Measurements from ENCODE around the gene LILRB3. TPM values are rescaled to one million over a fixed set of nuclear protein-coding genes. Genes with fewer than 3 reads are reported as not detected.
"Not testable (repeated sequence)": the region's sequence is repeated elsewhere in the genome, so short reads cannot be mapped to it uniquely, and the experiment has no call there.

Gene LILRB3
- total and polyA plus RNA-seq, 2 donors (not counting 1 experiment from before 2014, with no cell fraction given): not detected

DNA sequence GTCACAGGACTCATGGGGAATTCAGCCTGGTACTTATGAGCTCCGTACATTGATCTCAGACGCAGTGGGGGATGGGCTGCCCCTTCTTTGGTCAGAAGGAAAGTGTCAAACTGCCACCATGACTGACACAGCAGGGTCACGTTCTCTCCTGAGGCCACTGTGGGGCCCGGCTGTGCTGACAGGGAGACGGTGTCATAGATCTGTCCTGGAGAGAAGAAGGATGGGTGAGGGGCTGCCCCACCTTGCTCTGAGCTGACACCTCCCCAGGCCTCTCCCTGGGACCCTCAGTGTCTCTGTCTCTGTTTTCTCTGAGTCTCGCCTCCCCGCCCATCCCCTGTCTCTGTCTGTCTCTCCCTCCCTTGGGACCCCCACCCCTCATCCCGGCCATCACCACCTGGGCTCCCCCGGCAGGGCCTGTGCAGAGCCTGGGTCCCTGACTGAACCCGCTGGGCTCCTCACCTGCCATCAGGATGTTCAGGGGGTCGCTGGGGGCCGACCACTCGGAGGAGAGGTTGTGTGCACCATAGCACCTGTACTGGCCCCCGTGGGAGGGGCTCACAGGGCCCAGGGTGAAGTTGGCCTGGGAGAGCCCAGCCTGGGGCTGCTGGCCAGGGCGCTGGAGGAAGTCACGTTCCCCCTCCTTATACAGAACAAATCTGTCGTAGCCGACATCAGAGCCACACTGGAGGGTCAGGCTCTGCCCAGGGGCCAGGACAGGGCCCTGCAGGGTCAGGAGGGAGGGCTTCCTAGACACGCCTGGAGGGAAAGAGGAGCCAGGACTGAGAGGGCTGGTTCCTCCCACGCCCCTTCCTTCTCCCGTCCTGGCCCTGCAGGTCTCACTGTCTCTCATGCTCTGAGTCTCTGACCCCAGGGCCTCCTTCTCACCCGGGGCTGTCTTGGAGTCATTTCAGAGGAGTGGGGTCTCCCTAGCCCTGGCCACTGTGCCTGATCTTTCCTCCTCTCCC is 17.8 kb upstream of the LILRB3 start:
- H3K4me2 ChIP-seq (ENCODE audit: extremely low read depth, insufficient read depth, low read length); DNase-seq (ENCODE audit: low read depth in 2 of 2); H3K36me3 ChIP-seq (ENCODE audit: control insufficient read depth, insufficient read depth, low read length); H3K27ac ChIP-seq (ENCODE audit: insufficient read depth, low read length); H3K4me3 ChIP-seq (replicated peaks in 1 of 4; ENCODE audit: control extremely low read depth in 1 of 4, insufficient read depth in 1 of 4, low read depth in 3 of 4, low read length in 4 of 4); H3K79me2 ChIP-seq (ENCODE audit: control insufficient read depth, insufficient read depth, low read length); H4K20me1 ChIP-seq (ENCODE audit: control insufficient read depth, extremely low read depth, insufficient read depth, low read length); H3K27me3 ChIP-seq (ENCODE audit: control insufficient read depth, insufficient read depth, low read length); H3K9ac ChIP-seq (ENCODE audit: insufficient read depth, low read length); H3K4me1 ChIP-seq (ENCODE audit: control insufficient read depth, extremely low read depth, insufficient read depth, low read length); H2AFZ ChIP-seq (ENCODE audit: low read length); H3K9me3 ChIP-seq (ENCODE audit: control insufficient read depth, insufficient read depth, low read depth, low read length): not testable (repeated sequence)

DNA sequence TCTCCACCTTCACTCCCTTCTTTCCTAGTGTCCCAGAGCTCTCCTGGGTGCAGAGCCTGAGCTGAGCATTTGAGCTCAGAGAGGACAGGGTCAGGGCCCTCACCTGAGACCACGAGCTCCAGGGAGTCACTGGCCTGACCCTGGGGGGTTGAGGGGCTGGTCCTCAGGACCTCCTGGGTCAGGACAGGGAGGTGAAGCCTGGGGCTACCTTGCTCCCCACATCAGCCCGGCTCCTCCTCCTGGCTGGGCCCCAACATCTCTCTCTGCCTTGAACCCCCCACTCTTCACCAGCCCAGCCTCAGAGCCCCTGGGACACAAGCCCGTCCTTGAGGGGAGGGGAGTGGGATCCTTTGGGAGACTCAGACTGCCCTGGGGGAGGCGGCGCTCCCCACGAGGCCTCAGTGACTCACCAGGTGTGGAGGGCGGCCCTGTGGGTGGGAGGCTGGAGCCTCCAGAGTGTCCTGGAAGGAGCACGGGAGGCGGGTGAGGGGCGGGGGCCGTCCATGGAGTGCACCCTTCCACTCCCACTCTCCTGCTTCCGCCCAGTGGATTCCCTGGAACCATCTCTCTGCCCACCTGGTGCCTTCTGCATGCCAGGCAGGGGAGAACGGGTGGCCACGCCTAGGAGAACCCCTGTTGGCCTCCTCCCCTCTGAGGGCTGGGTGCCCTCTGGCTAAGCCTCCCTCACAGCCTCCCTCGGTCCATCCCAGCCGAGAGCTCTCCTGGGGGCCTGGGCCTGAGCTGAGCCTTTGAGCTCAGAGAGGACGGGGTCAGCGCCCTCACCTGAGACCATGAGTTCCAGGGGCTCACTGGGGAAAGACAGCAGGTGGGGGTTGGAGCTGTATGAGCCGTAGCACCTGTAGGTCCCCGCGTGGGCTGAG is 16.9 kb upstream of the LILRB3 start:
- not testable (repeated sequence) for H3K4me2 ChIP-seq (ENCODE audit: extremely low read depth, insufficient read depth, low read length); H3K27ac ChIP-seq (ENCODE audit: insufficient read depth, low read length); H3K36me3 ChIP-seq (ENCODE audit: control insufficient read depth, insufficient read depth, low read length); H3K9me3 ChIP-seq (ENCODE audit: control insufficient read depth, insufficient read depth, low read depth, low read length); H3K27me3 ChIP-seq (ENCODE audit: control insufficient read depth, insufficient read depth, low read length); H3K9ac ChIP-seq (ENCODE audit: insufficient read depth, low read length); H3K79me2 ChIP-seq (ENCODE audit: control insufficient read depth, insufficient read depth, low read length); H3K4me3 ChIP-seq (replicated peaks in 1 of 4; ENCODE audit: control extremely low read depth in 1 of 4, insufficient read depth in 1 of 4, low read depth in 3 of 4, low read length in 4 of 4); H3K4me1 ChIP-seq (ENCODE audit: control insufficient read depth, extremely low read depth, insufficient read depth, low read length); H2AFZ ChIP-seq (ENCODE audit: low read length); DNase-seq (ENCODE audit: low read depth in 2 of 2); H4K20me1 ChIP-seq (ENCODE audit: control insufficient read depth, extremely low read depth, insufficient read depth, low read length)

DNA sequence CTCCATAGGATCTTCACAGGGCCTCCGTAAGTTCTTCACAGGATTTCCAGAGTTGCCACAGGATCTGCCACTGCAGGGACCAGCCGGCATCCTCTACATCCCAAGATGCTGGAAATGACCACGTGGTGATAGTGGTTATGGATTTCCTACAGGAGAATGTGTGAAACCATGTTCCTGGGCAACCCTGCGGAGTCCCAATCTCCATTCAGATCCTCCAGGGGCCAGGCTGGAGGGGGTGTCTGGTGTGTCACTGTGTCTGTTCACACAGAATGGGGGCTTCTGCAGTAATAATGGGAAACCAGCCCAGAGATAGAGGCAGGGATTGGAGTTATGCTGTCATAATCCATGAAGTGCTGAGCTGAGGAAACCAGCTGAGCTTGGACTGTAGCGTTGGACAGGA is 11.1 kb upstream of the LILRB3 start:
- H3K36me3 ChIP-seq (ENCODE audit: control insufficient read depth, insufficient read depth, low read length): no peaks in the 10 kb centered on the region
- H3K9me3 ChIP-seq (ENCODE audit: control insufficient read depth, insufficient read depth, low read depth, low read length): no peaks in the 10 kb centered on the region
- TF ChIP-seq EZH2 (IDR thresholded peaks at IDR 0.05; ENCODE audit: low read length, missing control alignments): no peak
- TF ChIP-seq, protein P1, sequence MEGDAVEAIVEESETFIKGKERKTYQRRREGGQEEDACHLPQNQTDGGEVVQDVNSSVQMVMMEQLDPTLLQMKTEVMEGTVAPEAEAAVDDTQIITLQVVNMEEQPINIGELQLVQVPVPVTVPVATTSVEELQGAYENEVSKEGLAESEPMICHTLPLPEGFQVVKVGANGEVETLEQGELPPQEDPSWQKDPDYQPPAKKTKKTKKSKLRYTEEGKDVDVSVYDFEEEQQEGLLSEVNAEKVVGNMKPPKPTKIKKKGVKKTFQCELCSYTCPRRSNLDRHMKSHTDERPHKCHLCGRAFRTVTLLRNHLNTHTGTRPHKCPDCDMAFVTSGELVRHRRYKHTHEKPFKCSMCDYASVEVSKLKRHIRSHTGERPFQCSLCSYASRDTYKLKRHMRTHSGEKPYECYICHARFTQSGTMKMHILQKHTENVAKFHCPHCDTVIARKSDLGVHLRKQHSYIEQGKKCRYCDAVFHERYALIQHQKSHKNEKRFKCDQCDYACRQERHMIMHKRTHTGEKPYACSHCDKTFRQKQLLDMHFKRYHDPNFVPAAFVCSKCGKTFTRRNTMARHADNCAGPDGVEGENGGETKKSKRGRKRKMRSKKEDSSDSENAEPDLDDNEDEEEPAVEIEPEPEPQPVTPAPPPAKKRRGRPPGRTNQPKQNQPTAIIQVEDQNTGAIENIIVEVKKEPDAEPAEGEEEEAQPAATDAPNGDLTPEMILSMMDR (conservative IDR thresholded peaks at IDR 0.05 in 1 of 2, IDR thresholded peaks at IDR 0.05 in 1 of 2; ENCODE audit: low read depth in 1 of 2, low read length in 2 of 2): no peak
- no peaks in the 10 kb centered on the region for H4K20me1 ChIP-seq (ENCODE audit: control insufficient read depth, extremely low read depth, insufficient read depth, low read length)
- no peaks in the 10 kb centered on the region for H3K4me1 ChIP-seq (ENCODE audit: control insufficient read depth, extremely low read depth, insufficient read depth, low read length)
- H3K4me2 ChIP-seq (ENCODE audit: extremely low read depth, insufficient read depth, low read length): no peak overlapping the region
- no peak overlapping the region for H3K27ac ChIP-seq (ENCODE audit: insufficient read depth, low read length)
- no peak overlapping the region for H3K9ac ChIP-seq (ENCODE audit: insufficient read depth, low read length)
- no peaks in the 10 kb centered on the region for H3K79me2 ChIP-seq (ENCODE audit: control insufficient read depth, insufficient read depth, low read length)
- DNase-seq (ENCODE audit: low read depth in 2 of 2): no peak
- no peak overlapping the region for H3K4me3 ChIP-seq (replicated peaks in 1 of 4; ENCODE audit: control extremely low read depth in 1 of 4, insufficient read depth in 1 of 4, low read depth in 3 of 4, low read length in 4 of 4)
- no peak overlapping the region for H2AFZ ChIP-seq (ENCODE audit: low read length)
- peaks cover 3% of the 10 kb centered on the region for H3K27me3 ChIP-seq (ENCODE audit: control insufficient read depth, insufficient read depth, low read length)
